HCT116 (cell line): ENCODE results near the gene TMEM51. TPM values are rescaled to one million over a fixed set of nuclear protein-coding genes. Genes with fewer than 3 reads are reported as not detected.

Experiments used
- ATAC-seq: fragments of 200-7000 bp; cut with Tn5 transposase; 2 replicates; pipeline ENCODE4 v1.9.1; 2020; ENCODE audit warnings: mild to moderate bottlenecking, moderate library complexity
- BruUV-seq: library from RNA; stranded (reverse); fragments of 400-500 nt; replicated peaks from 2 replicates; lab custom pipeline; 2021; lab: Mats Ljungman, UMichigan
- CTCF ChIA-PET: fragments of 300-600 bp; sonication (Branson Sonifier 250); formaldehyde crosslinking; loops from one replicate; lab custom pipeline; 2021; ENCODE audit warnings: antibody characterized with exemption; lab: Charles Lee
- POLR2A ChIA-PET: fragments of 300-600, 350-600 bp; sonication (Branson Sonifier 250); formaldehyde crosslinking; loops from one replicate; lab custom pipeline; 2021; ENCODE audit warnings: antibody characterized with exemption; lab: Charles Lee
- RAD21 ChIA-PET, 2 experiments: fragments of 300-600 bp; sonication (Branson Sonifier 250); formaldehyde crosslinking; loops; one replicate each; lab custom pipeline; 2023; ENCODE audit warnings: low total read pairs in 2 of 2; ENCODE audit not compliant: uncharacterized antibody in 2 of 2, unreplicated experiment in 2 of 2, low non-redundant PET in 1 of 2; lab: Charles Lee
- DNase-seq: peaks from one replicate; pipeline ENCODE4 v3.0.0-alpha.2; 2010; ENCODE audit warnings: low read depth, low spot score
- H2AFZ ChIP-seq: fragments of 200-600 bp; shearing (Covaris generic), sonication (generic); 2 replicates; pipeline ENCODE4 v1.6.1; 2017; ENCODE audit warnings: low read depth, mixed run types, mixed read lengths, antibody characterized with exemption, low read length; ENCODE audit not compliant: poor library complexity, severe bottlenecking
- H3K27ac ChIP-seq: 2 replicates; pipeline ENCODE4 v1.5.1; 2012; ENCODE audit warnings: low read depth, low read length
- H3K27me3 ChIP-seq: fragments of 200-600 bp; sonication (generic); 2 replicates; pipeline ENCODE4 v1.6.1; 2016; ENCODE audit warnings: mixed run types, low read length, mixed read lengths; ENCODE audit not compliant: insufficient read depth
- H3K36me3 ChIP-seq, 2 experiments: fragments of 200-500 bp in 1 of 2; fragments of 200-600 bp in 1 of 2; sonication (Bioruptor generic) in 1 of 2; sonication (generic) in 1 of 2; 2 replicates each; pipeline versions ENCODE4 v1.5.1 to v1.6.1; 2014 to 2016; ENCODE audit warnings: low read length in 2 of 2, inconsistent platforms in 1 of 2, mixed read lengths in 1 of 2, mixed run types in 1 of 2; ENCODE audit not compliant: insufficient read depth in 2 of 2, control insufficient read depth in 1 of 2
- H3K4me1 ChIP-seq, 2 experiments: fragments of 200-600 bp in 1 of 2; sonication (generic) in 1 of 2; 2 replicates each; pipeline versions ENCODE4 v1.5.1 to v1.6.1; 2012 to 2017; ENCODE audit warnings: low read length in 2 of 2, inconsistent platforms in 1 of 2, mild to moderate bottlenecking in 1 of 2, mixed read lengths in 1 of 2, mixed run types in 1 of 2, moderate library complexity in 1 of 2; ENCODE audit not compliant: insufficient read depth in 2 of 2, control insufficient read depth in 1 of 2
- H3K4me2 ChIP-seq: fragments of 200-600 bp; sonication (generic); 2 replicates; pipeline ENCODE4 v1.6.1; 2017; ENCODE audit warnings: mixed run types, low read length, mixed read lengths
- H3K4me3 ChIP-seq, 2 experiments: fragments of 200-600 bp in 1 of 2; sonication (generic) in 1 of 2; replicated peaks in 1 of 2; 2 replicates each; pipeline ENCODE4 v1.5.1; 2011 to 2016; ENCODE audit warnings: low read length in 2 of 2, control low read depth in 1 of 2, low read depth in 1 of 2, mild to moderate bottlenecking in 1 of 2, mixed read lengths in 1 of 2, mixed run types in 1 of 2
- H3K79me2 ChIP-seq: fragments of 200-600 bp; sonication (generic); 2 replicates; pipeline ENCODE4 v1.6.1; 2017; ENCODE audit warnings: mild to moderate bottlenecking, mixed run types, low read length, moderate library complexity, mixed read lengths; ENCODE audit not compliant: insufficient read depth
- H3K9ac ChIP-seq: fragments of 200-600 bp; sonication (generic); 2 replicates; pipeline ENCODE4 v1.6.1; 2016; ENCODE audit warnings: low read length, mixed read lengths
- H3K9me2 ChIP-seq: fragments of 200-600 bp; sonication (generic), shearing (Covaris generic); 2 replicates; pipeline ENCODE4 v1.6.1; 2017; ENCODE audit warnings: mixed run types, mild to moderate bottlenecking, moderate library complexity; ENCODE audit not compliant: insufficient read depth
- H3K9me3 ChIP-seq, 2 experiments: fragments of 200-500 bp in 1 of 2; fragments of 200-600 bp in 1 of 2; sonication (Bioruptor generic) in 1 of 2; sonication (generic) in 1 of 2; 2 replicates each; pipeline ENCODE4 v1.6.1; 2014 to 2017; ENCODE audit warnings: low read length in 2 of 2, mixed read lengths in 2 of 2, inconsistent platforms in 1 of 2, low read depth in 1 of 2, mild to moderate bottlenecking in 1 of 2, mixed run types in 1 of 2, moderate library complexity in 1 of 2; ENCODE audit not compliant: control insufficient read depth in 1 of 2, insufficient read depth in 1 of 2
- H4K20me1 ChIP-seq: fragments of 200-600 bp; sonication (generic), shearing (Covaris generic); 2 replicates; pipeline ENCODE4 v1.6.1; 2017; ENCODE audit warnings: mixed run types, mild to moderate bottlenecking, moderate library complexity; ENCODE audit not compliant: insufficient read depth
- ATF3 ChIP-seq: IDR thresholded peaks from 2 replicates; pipeline ENCODE4 v1.6.1; 2012
- CBX3 ChIP-seq: IDR thresholded peaks from 2 replicates; pipeline ENCODE4 v1.6.1; 2012; ENCODE audit warnings: low read depth
- CEBPB ChIP-seq: IDR thresholded peaks from 2 replicates; pipeline ENCODE4 v1.6.1; 2012; ENCODE audit warnings: low read depth
- EGR1 ChIP-seq: IDR thresholded peaks from 2 replicates; pipeline ENCODE4 v1.6.1; 2012; ENCODE audit warnings: low read depth
- ELF1 ChIP-seq: IDR thresholded peaks from 2 replicates; pipeline ENCODE4 v1.6.1; 2012; ENCODE audit warnings: low read depth, borderline replicate concordance
- JUND ChIP-seq: IDR thresholded peaks from 2 replicates; pipeline ENCODE4 v1.6.1; 2012
- POLR2A ChIP-seq: IDR thresholded peaks from 2 replicates; pipeline ENCODE4 v1.7.0; 2011; ENCODE audit warnings: borderline replicate concordance; ENCODE audit not compliant: insufficient read depth, insufficient read length; ENCODE audit errors: extremely low read depth
- POLR2AphosphoS5 ChIP-seq: IDR thresholded peaks from 2 replicates; pipeline ENCODE4 v1.6.1; 2011; ENCODE audit warnings: mild to moderate bottlenecking, low read depth, low read length, moderate library complexity
- RAD21 ChIP-seq: IDR thresholded peaks from 2 replicates; pipeline ENCODE4 v1.6.1; 2012; ENCODE audit warnings: low read depth, mild to moderate bottlenecking
- REST ChIP-seq: IDR thresholded peaks from 2 replicates; pipeline ENCODE4 v1.6.1; 2012; ENCODE audit warnings: low read depth
- SP1 ChIP-seq: IDR thresholded peaks from 2 replicates; pipeline ENCODE4 v1.6.1; 2012; ENCODE audit warnings: low read depth
- TCF7L2 ChIP-seq: IDR thresholded peaks from 2 replicates; pipeline ENCODE4 v1.7.0; 2011; ENCODE audit warnings: borderline replicate concordance, inconsistent platforms; ENCODE audit not compliant: insufficient read depth, insufficient read length; ENCODE audit errors: extremely low read depth
- YY1 ChIP-seq: IDR thresholded peaks from 2 replicates; pipeline ENCODE4 v1.6.1; 2011; ENCODE audit warnings: low read length, low read depth, moderate library complexity, mild to moderate bottlenecking; ENCODE audit not compliant: insufficient replicate concordance; ENCODE audit errors: extremely low read depth
- ZFX ChIP-seq: fragments of 450-650 bp; IDR thresholded peaks from 2 replicates; pipeline ENCODE4 v1.6.1; 2017
- intact Hi-C: fragments of 100-400 bp; cut with micrococcal nuclease; formaldehyde crosslinking; loops from 2 replicates; pipeline ENCODE4 v1.10.0; 2022
- total RNA-seq: library from RNA; stranded (reverse); gene quantifications from one replicate; pipeline ENCODE4 v1.2.1, GENCODE V29; 2021; ENCODE audit not compliant: unreplicated experiment
- TF ChIP-seq, protein P1 (sequence below), 3 experiments: fragments of 200-600 bp in 1 of 3; sonication (generic) in 1 of 3; IDR thresholded peaks in 2 of 3; conservative IDR thresholded peaks in 1 of 3; 2 replicates each; pipeline ENCODE4 v1.5.1; 2012 to 2017; ENCODE audit warnings: low read depth in 2 of 3, low read length in 2 of 3, antibody characterized with exemption in 1 of 3, borderline replicate concordance in 1 of 3, control low read depth in 1 of 3, mild to moderate bottlenecking in 1 of 3, mixed read lengths in 1 of 3, mixed run types in 1 of 3, moderate library complexity in 1 of 3; ENCODE audit not compliant: insufficient read depth in 1 of 3
- TF ChIP-seq, protein P2 (sequence below): IDR thresholded peaks from 2 replicates; pipeline ENCODE4 v1.6.1; 2012

TMEM51 gene
- total RNA-seq, 1 experiment from 2014 or later: 16.6 TPM

- no peak for TF ChIP-seq YY1
- TF ChIP-seq RAD21: no peak
- TF ChIP-seq TCF7L2: no peak
- no peak for TF ChIP-seq EGR1
- no peak for TF ChIP-seq ATF3
Observed at GRCh38 chr1:15231714-15232201, 78.2 kb downstream of the TMEM51 start (continued).

DNA sequence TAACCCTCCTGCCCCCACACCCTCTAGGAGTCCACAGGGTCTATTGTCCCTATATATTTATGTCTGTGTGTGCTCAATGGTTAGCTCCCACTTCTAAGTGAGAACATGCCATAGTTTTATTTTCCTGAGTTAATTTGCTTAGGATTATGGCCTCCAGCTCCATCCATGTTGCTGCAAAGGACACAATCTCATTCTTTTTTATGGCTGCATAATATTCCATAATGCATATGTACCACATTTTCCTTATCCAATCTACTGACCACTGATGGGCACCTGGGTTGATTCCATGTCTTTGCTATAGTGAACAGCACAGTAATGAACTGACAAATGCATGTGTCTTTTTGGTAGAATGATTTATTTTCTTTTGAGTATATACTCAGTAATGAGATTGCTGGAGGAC, 80.1 kb downstream of the TMEM51 start:
- TF ChIP-seq ZFX (no peak), POLR2AphosphoS5 (no peak), RAD21 (no peak), POLR2A (no peak), EGR1 (no peak), TCF7L2 (no peak), REST (no peak), JUND (no peak), ELF1 (no peak), CEBPB (no peak), CBX3 (no peak), SP1 (no peak)
- TF ChIP-seq, protein P1, sequence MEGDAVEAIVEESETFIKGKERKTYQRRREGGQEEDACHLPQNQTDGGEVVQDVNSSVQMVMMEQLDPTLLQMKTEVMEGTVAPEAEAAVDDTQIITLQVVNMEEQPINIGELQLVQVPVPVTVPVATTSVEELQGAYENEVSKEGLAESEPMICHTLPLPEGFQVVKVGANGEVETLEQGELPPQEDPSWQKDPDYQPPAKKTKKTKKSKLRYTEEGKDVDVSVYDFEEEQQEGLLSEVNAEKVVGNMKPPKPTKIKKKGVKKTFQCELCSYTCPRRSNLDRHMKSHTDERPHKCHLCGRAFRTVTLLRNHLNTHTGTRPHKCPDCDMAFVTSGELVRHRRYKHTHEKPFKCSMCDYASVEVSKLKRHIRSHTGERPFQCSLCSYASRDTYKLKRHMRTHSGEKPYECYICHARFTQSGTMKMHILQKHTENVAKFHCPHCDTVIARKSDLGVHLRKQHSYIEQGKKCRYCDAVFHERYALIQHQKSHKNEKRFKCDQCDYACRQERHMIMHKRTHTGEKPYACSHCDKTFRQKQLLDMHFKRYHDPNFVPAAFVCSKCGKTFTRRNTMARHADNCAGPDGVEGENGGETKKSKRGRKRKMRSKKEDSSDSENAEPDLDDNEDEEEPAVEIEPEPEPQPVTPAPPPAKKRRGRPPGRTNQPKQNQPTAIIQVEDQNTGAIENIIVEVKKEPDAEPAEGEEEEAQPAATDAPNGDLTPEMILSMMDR (IDR thresholded peaks at IDR 0.05 in 2 of 3, conservative IDR thresholded peaks at IDR 0.05 in 1 of 3; ENCODE audit: borderline replicate concordance in 1 of 3, insufficient read depth in 1 of 3, low read depth in 2 of 3, low read length in 2 of 3): no peak
- TF ChIP-seq, protein P2, sequence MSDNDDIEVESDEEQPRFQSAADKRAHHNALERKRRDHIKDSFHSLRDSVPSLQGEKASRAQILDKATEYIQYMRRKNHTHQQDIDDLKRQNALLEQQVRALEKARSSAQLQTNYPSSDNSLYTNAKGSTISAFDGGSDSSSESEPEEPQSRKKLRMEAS: no peak
- Histone ChIP-seq H3K4me1 (peaks cover 0 to 30% of the 10 kb centered on the region in 2 experiments; a peak in 2 of 4 replicates), H3K27me3 (no peaks in the 10 kb centered on the region), H3K9me3 (no peaks in the 10 kb centered on the region), H2AFZ (no peak overlapping the region), H3K27ac (no peak overlapping the region), H4K20me1 (no peaks in the 10 kb centered on the region), H3K79me2 (no peaks in the 10 kb centered on the region; the same call in 1 of the 2 replicates), H3K9me2 (no peaks in the 10 kb centered on the region), H3K36me3 (no peaks in the 10 kb centered on the region), H3K4me2 (no peak overlapping the region), H3K9ac (no peak overlapping the region), H3K4me3 (no peak overlapping the region)
- ChIA-PET CTCF (no interaction called here), POLR2A (no interaction called here), RAD21 (no interaction called here)
- no TSS peak for BruUV-seq
- DNase-seq (no peak), ATAC-seq (no peak)
- intact Hi-C loops: no loop called here
